Measurements from ENCODE around the gene TLR3.
"Not testable (repeated sequence)": the region's sequence is repeated elsewhere in the genome, so short reads cannot be mapped to it uniquely, and the experiment has no call there.

The TLR3 gene

GRCh38 chr4:186068581-186069348 is at the start of gene TLR3:
Gene TLR3, plus strand, starts transcription at chr4:186069156. Its CDS starts 7,464 bp downstream, at chr4:186076620.
- DNase-seq (ENCODE audit: low read depth, low spot score) = no peak

GRCh38 chr4:186019269-186019668 is 49.7 kb upstream of the TLR3 start:
- DNase-seq (ENCODE audit: low read depth, low spot score) = no peak

- no peak for DNase-seq (ENCODE audit: low read depth, low spot score)
Measured at GRCh38 chr4:186020106-186020792, 48.7 kb upstream of the TLR3 start.

- DNase-seq (ENCODE audit: low read depth, low spot score) = no peak
Measured at GRCh38 chr4:186020793-186021407, 48.1 kb upstream of the TLR3 start.

- no peak for DNase-seq (ENCODE audit: low read depth, low spot score)
Measured at GRCh38 chr4:186021461-186022167, 47.3 kb upstream of the TLR3 start.

- no peak for DNase-seq (ENCODE audit: low read depth, low spot score)
Measured at GRCh38 chr4:186023975-186024374, 45.0 kb upstream of the TLR3 start.

- no peak for DNase-seq (ENCODE audit: low read depth, low spot score)
Measured at GRCh38 chr4:186024637-186025407, 44.1 kb upstream of the TLR3 start.

GRCh38 chr4:186025408-186025690 is 43.6 kb upstream of the TLR3 start:
- no peak for DNase-seq (ENCODE audit: low read depth, low spot score)

- no peak for DNase-seq (ENCODE audit: low read depth, low spot score)
Measured at GRCh38 chr4:186027405-186027804, 41.6 kb upstream of the TLR3 start.

GRCh38 chr4:186029571-186030398 is 39.2 kb upstream of the TLR3 start:
- DNase-seq (ENCODE audit: low read depth, low spot score) = no peak

- no peak for DNase-seq (ENCODE audit: low read depth, low spot score)
Measured at GRCh38 chr4:186030399-186030775, 38.6 kb upstream of the TLR3 start.

GRCh38 chr4:186030795-186031194 is 38.2 kb upstream of the TLR3 start:
- DNase-seq (ENCODE audit: low read depth, low spot score) = no peak

- no peak for DNase-seq (ENCODE audit: low read depth, low spot score)
Measured at GRCh38 chr4:186032259-186032658, 36.7 kb upstream of the TLR3 start.

- no peak for DNase-seq (ENCODE audit: low read depth, low spot score)
Measured at GRCh38 chr4:186033027-186033426, 35.9 kb upstream of the TLR3 start.

- DNase-seq (ENCODE audit: low read depth, low spot score) = not testable (repeated sequence)
Measured at GRCh38 chr4:186034613-186035012, 34.3 kb upstream of the TLR3 start.

- no peak for DNase-seq (ENCODE audit: low read depth, low spot score)
Measured at GRCh38 chr4:186036976-186037581, 31.9 kb upstream of the TLR3 start.

- DNase-seq (ENCODE audit: low read depth, low spot score) = peak; percentile 79
Measured at GRCh38 chr4:186037692-186038658, 31.0 kb upstream of the TLR3 start.

- DNase-seq (ENCODE audit: low read depth, low spot score) = no peak
Measured at GRCh38 chr4:186039697-186040096, 29.3 kb upstream of the TLR3 start.

- no peak for DNase-seq (ENCODE audit: low read depth, low spot score)
Measured at GRCh38 chr4:186040316-186040715, 28.6 kb upstream of the TLR3 start.
